COLO668 (cell line): ENCODE measurements around the gene WSCD1.

ENCODE experiments used
- DNase-seq: peaks from one replicate; lab custom pipeline; 2025; ENCODE audit not compliant: unreplicated experiment; lab: John Stamatoyannopoulos, UW

WSCD1 gene

GRCh38 chr17:6069539-6070429 lies at the start of gene WSCD1:
WSCD1 (plus strand) TSS chr17:6070379; CDS start chr17:6080659, 10,280 bp downstream.
- peak; percentile 9 for DNase-seq

GRCh38 chr17:6021011-6021400 lies 49.2 kb upstream of the WSCD1 start:
- no peak for DNase-seq

- no peak for DNase-seq
Observed at GRCh38 chr17:6021627-6022026, 48.6 kb upstream of the WSCD1 start.

GRCh38 chr17:6023036-6023831 lies 46.9 kb upstream of the WSCD1 start:
- no peak for DNase-seq

DNA sequence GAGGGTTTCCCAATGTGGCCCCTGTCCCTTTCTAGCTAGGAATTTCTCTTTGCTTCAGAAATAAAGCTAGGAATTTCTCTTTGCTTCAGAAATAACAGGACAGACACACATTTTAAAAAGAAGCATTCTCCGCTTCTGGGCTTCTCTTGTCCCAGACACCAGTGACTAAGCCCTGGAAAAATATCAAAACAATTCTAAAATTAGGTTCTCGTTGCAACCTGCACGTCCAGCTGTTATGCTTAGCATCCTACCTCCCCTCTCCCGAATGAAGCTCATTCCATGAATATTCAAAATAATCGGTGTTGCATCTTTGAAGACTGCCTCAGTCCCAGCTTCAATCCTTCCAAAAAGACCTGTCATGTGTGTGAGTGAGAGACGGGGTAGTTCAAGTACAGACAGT lies 45.6 kb upstream of the WSCD1 start:
- DNase-seq, result no peak

- DNase-seq, result no peak
Observed at GRCh38 chr17:6027342-6028024, 42.7 kb upstream of the WSCD1 start.

GRCh38 chr17:6028294-6028693 lies 41.9 kb upstream of the WSCD1 start:
- DNase-seq, result no peak

GRCh38 chr17:6035801-6036394 lies 34.3 kb upstream of the WSCD1 start:
- no peak for DNase-seq

- no peak for DNase-seq
Observed at GRCh38 chr17:6040504-6040903, 29.7 kb upstream of the WSCD1 start.

GRCh38 chr17:6041246-6041645 lies 28.9 kb upstream of the WSCD1 start:
- no peak for DNase-seq

GRCh38 chr17:6043405-6043804 lies 26.8 kb upstream of the WSCD1 start:
- DNase-seq, result no peak

DNA sequence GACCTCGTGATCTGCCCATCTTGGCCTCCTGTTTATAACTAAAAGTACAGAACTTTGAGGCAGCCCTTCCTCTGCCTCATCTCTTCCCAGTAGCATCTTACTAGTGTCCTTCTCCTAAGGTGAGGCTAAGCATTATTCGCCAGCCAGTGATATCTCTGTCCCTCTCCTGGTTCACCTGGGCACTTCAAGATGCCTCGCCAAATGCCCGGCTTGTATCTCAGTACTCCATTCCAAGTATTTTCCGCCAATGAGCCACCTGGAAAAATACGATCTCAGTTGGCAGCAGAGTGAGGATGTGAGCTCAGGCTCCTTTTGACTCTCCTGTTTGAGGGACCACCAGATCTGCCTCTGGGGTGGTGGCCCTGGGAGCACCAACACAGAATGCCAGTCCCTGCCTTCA lies 25.9 kb upstream of the WSCD1 start:
- no peak for DNase-seq

DNA sequence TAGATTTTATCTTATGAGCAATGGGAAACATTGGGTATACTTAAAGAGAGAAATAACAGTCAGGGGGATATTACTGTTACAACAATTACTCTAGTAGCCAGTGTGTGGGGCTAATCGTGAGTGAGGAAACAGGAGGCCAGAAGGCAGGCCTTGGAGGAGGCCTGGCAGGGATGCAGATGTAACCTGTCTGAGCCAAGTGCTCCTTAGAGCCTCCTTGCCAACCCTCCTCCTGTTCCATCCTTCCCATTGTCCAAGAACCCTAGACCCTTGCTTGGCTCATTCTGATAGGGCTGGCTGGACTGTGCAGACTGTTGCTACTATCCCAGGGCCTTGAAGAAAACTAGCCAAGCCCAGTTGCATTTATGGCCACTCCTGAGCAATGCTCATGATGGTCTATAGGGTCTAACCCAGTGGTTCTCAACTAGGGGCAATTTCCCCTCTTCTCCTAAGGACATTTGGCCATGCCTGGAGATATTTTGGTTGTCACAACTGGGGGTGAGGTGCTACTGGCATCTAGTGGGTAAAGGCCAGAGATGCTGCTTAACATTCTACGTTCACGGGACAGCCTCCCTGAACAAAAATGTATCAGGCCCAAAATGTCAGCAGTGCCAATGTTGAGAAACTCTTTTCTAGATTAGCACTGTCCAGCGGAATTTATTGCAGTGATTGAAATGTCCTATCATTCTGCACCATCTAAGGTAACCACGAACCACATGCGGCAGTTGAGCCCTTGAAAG lies 24.4 kb upstream of the WSCD1 start:
- no peak for DNase-seq

GRCh38 chr17:6046431-6046830 lies 23.7 kb upstream of the WSCD1 start:
- DNase-seq, result no peak

DNA sequence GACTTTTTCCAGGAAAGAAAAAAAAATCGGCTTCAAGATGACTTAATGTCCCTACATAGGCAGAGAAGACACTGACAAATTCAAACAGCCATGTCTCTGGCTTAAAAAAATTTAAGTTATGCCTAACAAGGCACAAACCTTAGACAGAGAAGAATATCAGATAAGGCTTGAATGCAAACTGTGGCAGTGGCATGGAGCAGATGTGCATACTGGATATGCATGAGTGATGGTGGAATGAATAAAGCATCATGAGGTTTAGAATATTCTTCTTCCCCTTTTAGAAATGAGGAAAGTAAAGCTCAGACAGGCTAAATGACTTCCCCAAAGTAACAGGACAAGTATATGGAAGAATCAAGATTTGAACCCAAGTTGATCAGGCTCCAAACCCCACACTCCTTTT lies 23.2 kb upstream of the WSCD1 start:
- no peak for DNase-seq

DNA sequence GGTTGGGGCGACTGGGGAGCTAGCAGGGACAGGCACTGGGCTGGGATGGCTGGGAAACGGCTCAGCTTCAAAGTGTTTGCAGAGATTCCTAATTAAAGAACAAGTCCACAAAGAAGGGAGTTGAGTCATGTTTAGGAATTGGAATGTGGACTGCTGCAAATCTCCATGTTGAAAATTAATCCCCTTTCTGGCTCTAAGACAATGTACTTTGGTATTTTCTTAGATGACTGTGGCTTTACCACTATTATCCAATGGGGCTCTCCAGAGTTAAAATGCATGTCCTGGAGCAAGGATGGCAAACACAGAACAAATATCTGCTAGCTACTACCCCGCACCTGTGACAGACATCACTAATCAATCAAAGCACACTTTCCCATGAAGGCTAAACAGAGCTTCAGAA lies 22.2 kb upstream of the WSCD1 start:
- DNase-seq, result no peak

DNA sequence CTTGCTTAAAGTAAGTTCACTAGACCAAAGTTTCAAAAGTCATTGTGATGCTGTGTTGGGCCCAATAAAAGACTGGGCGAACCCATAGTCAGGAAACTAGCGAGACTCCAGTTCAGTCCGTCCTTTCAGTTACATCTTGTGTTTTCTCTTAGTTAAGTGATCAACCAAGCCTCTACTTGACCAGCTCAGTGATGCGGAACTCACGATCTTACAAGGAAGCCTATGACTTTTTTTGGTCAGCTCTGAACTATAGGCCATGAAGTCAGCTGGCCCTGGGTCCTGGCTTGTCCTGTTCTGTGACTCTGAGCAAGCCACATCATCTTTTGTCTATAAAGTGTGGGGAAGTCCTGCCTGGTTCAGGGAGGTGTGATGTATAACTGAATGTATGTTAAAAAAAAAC lies 21.7 kb upstream of the WSCD1 start:
- no peak for DNase-seq

DNA sequence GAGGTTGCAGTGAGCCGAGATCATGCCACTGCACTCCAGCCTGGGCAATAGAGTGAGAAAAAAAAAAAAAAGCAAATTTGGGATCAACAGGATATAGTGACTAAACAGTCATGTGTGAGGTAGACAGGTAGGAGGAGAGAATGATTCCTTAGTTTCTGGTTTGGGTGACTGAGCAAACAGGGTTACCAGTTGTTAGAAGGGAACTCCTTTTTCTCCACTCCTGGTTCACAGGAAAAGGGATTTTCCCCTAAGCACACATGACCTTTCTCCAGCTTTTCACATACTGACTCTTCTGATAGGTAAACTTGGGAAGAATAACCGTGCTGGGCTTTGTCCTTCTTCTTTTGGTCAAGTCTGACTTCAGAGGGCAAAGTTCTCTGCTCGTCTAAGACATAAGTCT lies 17.3 kb upstream of the WSCD1 start:
- no peak for DNase-seq

- DNase-seq, result no peak
Observed at GRCh38 chr17:6054372-6054771, 15.8 kb upstream of the WSCD1 start.

DNA sequence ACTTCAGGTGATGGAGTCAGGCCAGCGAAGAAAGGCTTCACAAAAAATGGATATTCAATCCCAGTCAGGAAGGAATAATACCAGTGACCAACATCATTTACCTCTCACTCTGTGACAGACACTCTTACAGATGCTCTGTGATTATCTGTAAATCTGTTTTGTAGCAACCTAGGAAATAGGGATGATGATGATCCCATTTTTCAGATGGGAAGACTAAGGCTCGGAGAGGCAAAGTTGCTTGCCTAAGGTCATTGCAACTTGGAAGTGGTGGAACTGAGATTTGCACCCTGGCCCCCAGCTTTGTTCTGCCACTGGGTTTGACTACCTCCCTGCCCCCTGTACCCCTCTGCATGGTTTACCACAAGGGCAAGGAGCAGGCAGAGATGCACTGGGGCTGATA lies 14.1 kb upstream of the WSCD1 start:
- DNase-seq, result no peak

DNA sequence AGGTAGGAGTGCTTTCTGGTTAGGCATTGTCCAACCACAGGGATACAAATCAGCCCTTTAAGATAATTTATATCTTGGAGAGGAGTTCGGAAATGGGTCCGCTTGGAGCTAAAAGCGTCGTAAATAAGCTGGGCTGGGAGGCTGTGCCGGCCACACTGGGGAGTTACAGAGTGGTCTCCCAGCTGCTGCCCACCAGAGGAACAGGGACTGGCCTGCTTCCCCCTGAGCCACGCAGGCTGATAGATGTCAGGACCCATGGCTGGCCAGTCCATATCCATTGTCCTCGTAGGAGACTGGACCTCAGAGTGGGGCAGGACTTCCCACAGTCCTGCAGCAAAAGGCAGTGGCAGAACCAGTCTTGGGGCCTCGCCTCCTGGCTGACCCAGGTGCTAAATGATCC lies 12.6 kb upstream of the WSCD1 start:
- no peak for DNase-seq
